ENCODE results near the gene LRRC23. TPM values are rescaled to one million over a fixed set of nuclear protein-coding genes. Genes with fewer than 3 reads are reported as not detected.

The LRRC23 gene
- total and polyA plus RNA-seq, 2 of the 13 experiments (the other 11 are each of a cell fraction or from before 2014, with no cell fraction given), result 6.0 to 7.8 TPM

GRCh38 chr12:6925540-6926279 is 21.1 kb downstream of the LRRC23 start (continued):
- TF ChIP-seq ZGPAT (CRISPR knock-in tag; IDR thresholded peaks at IDR 0.05) (peak; percentile 36; the same call in 1 of the 2 replicates), ZEB1 (IDR thresholded peaks at IDR 0.05; ENCODE audit: insufficient replicate concordance, low read depth) (no peak), MXD3 (CRISPR knock-in tag; IDR thresholded peaks at IDR 0.05) (no peak), ZC3H4 (CRISPR knock-in tag; IDR thresholded peaks at IDR 0.05; ENCODE audit: borderline replicate concordance) (no peak), RBM39 (IDR thresholded peaks at IDR 0.05; ENCODE audit: low read depth, low read length, poor library complexity, severe bottlenecking) (no peak), RELA (CRISPR knock-in tag; IDR thresholded peaks at IDR 0.05) (no peak), GATAD1 (CRISPR knock-in tag; IDR thresholded peaks at IDR 0.05) (no peak), POLR2G (IDR thresholded peaks at IDR 0.05; ENCODE audit: low read depth, low read length) (peak; percentile 57; the same call in 1 of the 2 replicates), MAFK (conservative IDR thresholded peaks at IDR 0.05 in 1 of 2, IDR thresholded peaks at IDR 0.05 in 1 of 2; ENCODE audit: low read length in 2 of 2) (no peak), HNF1A (IDR thresholded peaks at IDR 0.05; ENCODE audit: low read depth) (no peak), HNF1A (CRISPR knock-in tag; IDR thresholded peaks at IDR 0.05; ENCODE audit: borderline replicate concordance) (no peak), ZNF749 (CRISPR knock-in tag; IDR thresholded peaks at IDR 0.05; ENCODE audit: borderline replicate concordance) (no peak), NFRKB (IDR thresholded peaks at IDR 0.05) (no peak), ZNF230 (CRISPR knock-in tag; IDR thresholded peaks at IDR 0.05) (no peak), ZNF543 (CRISPR knock-in tag; IDR thresholded peaks at IDR 0.05) (no peak), RCOR2 (CRISPR knock-in tag; IDR thresholded peaks at IDR 0.05) (no peak), RORA (CRISPR knock-in tag; IDR thresholded peaks at IDR 0.05) (no peak), JUNB (CRISPR knock-in tag; IDR thresholded peaks at IDR 0.05; ENCODE audit: borderline replicate concordance) (no peak), TCF12 (IDR thresholded peaks at IDR 0.05) (no peak), TCF12 (CRISPR knock-in tag; IDR thresholded peaks at IDR 0.05) (no peak), SALL1 (CRISPR knock-in tag; IDR thresholded peaks at IDR 0.05) (peak; percentile 16; the same call in 1 of the 2 replicates)
- TF ChIP-seq, protein P1, sequence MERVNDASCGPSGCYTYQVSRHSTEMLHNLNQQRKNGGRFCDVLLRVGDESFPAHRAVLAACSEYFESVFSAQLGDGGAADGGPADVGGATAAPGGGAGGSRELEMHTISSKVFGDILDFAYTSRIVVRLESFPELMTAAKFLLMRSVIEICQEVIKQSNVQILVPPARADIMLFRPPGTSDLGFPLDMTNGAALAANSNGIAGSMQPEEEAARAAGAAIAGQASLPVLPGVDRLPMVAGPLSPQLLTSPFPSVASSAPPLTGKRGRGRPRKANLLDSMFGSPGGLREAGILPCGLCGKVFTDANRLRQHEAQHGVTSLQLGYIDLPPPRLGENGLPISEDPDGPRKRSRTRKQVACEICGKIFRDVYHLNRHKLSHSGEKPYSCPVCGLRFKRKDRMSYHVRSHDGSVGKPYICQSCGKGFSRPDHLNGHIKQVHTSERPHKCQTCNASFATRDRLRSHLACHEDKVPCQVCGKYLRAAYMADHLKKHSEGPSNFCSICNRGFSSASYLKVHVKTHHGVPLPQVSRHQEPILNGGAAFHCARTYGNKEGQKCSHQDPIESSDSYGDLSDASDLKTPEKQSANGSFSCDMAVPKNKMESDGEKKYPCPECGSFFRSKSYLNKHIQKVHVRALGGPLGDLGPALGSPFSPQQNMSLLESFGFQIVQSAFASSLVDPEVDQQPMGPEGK (CRISPR knock-in tag; IDR thresholded peaks at IDR 0.05), result peak; percentile 28; the same call in 1 of the 2 replicates
